WTC11 (cell line): ENCODE data around the gene ANXA5. TPM values are rescaled to one million over a fixed set of nuclear protein-coding genes. Genes with fewer than 3 reads are reported as not detected.

ENCODE experiments used
- ATAC-seq: fragments of 200-7000 bp; cut with Tn5 transposase; 2 replicates; pipeline ENCODE4 v1.10.0; 2021; ENCODE audit warnings: mild to moderate bottlenecking, moderate library complexity
- CTCF ChIA-PET: fragments of 300-600 bp; sonication (Branson Sonifier 250); formaldehyde crosslinking; loops from one replicate; lab custom pipeline; 2021; ENCODE audit warnings: antibody characterized with exemption; lab: Charles Lee
- POLR2A ChIA-PET: fragments of 350-600 bp; sonication (Branson Sonifier 250); formaldehyde crosslinking; loops from one replicate; lab custom pipeline; 2021; ENCODE audit warnings: antibody characterized with exemption; lab: Charles Lee
- DNase-seq: peaks from one replicate; pipeline ENCODE4 v3.0.0; 2021; ENCODE audit warnings: low spot score
- H3K27ac Mint-ChIP-seq: 2 replicates; pipeline ENCODE4 v1.8.0; 2021; ENCODE audit warnings: mixed read lengths
- H3K27me3 Mint-ChIP-seq: 2 replicates; pipeline ENCODE4 v1.8.0; 2021; ENCODE audit warnings: low read depth, mild to moderate bottlenecking, moderate library complexity, mixed read lengths
- H3K36me3 Mint-ChIP-seq: 2 replicates; pipeline ENCODE4 v1.8.0; 2021; ENCODE audit warnings: mixed read lengths
- H3K4me1 Mint-ChIP-seq: 2 replicates; pipeline ENCODE4 v1.8.0; 2022; ENCODE audit warnings: mixed read lengths
- H3K4me3 Mint-ChIP-seq: 2 replicates; pipeline ENCODE4 v1.8.0; 2021; ENCODE audit warnings: mild to moderate bottlenecking, moderate library complexity, mixed read lengths
- H3K9me3 Mint-ChIP-seq: 2 replicates; pipeline ENCODE4 v1.8.0; 2021; ENCODE audit warnings: mixed read lengths
- AR ChIP-seq: fragments of 250-450 bp; sonication (Bioruptor Pico); IDR thresholded peaks from 2 replicates; pipeline ENCODE4 v1.9.0; 2021; ENCODE audit warnings: mild to moderate bottlenecking
- ARID4B ChIP-seq: sonication (generic); formaldehyde crosslinking; IDR thresholded peaks from 2 replicates; pipeline ENCODE4 v1.8.0; 2023; ENCODE audit warnings: missing genetic modification reagents, mild to moderate bottlenecking, borderline replicate concordance
- ATF2 ChIP-seq: sonication (generic); formaldehyde crosslinking; IDR thresholded peaks from 2 replicates; pipeline ENCODE4 v1.8.1; 2022; ENCODE audit warnings: low read depth, missing genetic modification reagents, borderline replicate concordance
- CDX4 ChIP-seq: fragments of 250-450 bp; sonication (Bioruptor Pico); IDR thresholded peaks from 2 replicates; pipeline ENCODE4 v1.9.0; 2021; ENCODE audit warnings: moderate library complexity, mild to moderate bottlenecking, inconsistent platforms, borderline replicate concordance
- CREM ChIP-seq: sonication (generic); formaldehyde crosslinking; IDR thresholded peaks from 2 replicates; pipeline ENCODE4 v1.8.1; 2022; ENCODE audit warnings: mild to moderate bottlenecking, missing genetic modification reagents, moderate library complexity
- E2F4 ChIP-seq: sonication (generic); formaldehyde crosslinking; IDR thresholded peaks from 2 replicates; pipeline ENCODE4 v1.8.1; 2022; ENCODE audit warnings: low read depth, mild to moderate bottlenecking, moderate library complexity, missing genetic modification reagents, borderline replicate concordance
- ERG ChIP-seq: fragments of 250-450 bp; sonication (Bioruptor Pico); IDR thresholded peaks from 2 replicates; pipeline ENCODE4 v1.8.0; 2021; ENCODE audit warnings: mild to moderate bottlenecking
- IRF1 ChIP-seq: sonication (generic); formaldehyde crosslinking; IDR thresholded peaks from 2 replicates; pipeline ENCODE4 v1.8.0; 2023; ENCODE audit warnings: missing genetic modification reagents
- JAZF1 ChIP-seq: fragments of 250-450 bp; sonication (Bioruptor Pico); IDR thresholded peaks from 2 replicates; pipeline ENCODE4 v1.9.0; 2021; ENCODE audit warnings: moderate library complexity, mild to moderate bottlenecking, inconsistent platforms
- KAT7 ChIP-seq: sonication (generic); formaldehyde crosslinking; IDR thresholded peaks from 2 replicates; pipeline ENCODE4 v1.8.1; 2023; ENCODE audit warnings: missing genetic modification reagents, mild to moderate bottlenecking, borderline replicate concordance
- MXD4 ChIP-seq: fragments of 250-450 bp; sonication (Bioruptor Pico); IDR thresholded peaks from 2 replicates; pipeline ENCODE4 v1.8.0; 2021; ENCODE audit warnings: mild to moderate bottlenecking, moderate library complexity, borderline replicate concordance
- NR1H2 ChIP-seq: sonication (generic); formaldehyde crosslinking; IDR thresholded peaks from 2 replicates; pipeline ENCODE4 v1.9.0; 2021; ENCODE audit warnings: mild to moderate bottlenecking, moderate library complexity, missing genetic modification reagents
- PREB ChIP-seq: sonication (generic); formaldehyde crosslinking; IDR thresholded peaks from 2 replicates; pipeline ENCODE4 v1.8.1; 2022; ENCODE audit warnings: mild to moderate bottlenecking, missing genetic modification reagents, moderate library complexity, borderline replicate concordance
- SMAD3 ChIP-seq: sonication (generic); formaldehyde crosslinking; IDR thresholded peaks from 2 replicates; pipeline ENCODE4 v1.8.0; 2022; ENCODE audit warnings: missing genetic modification reagents, mild to moderate bottlenecking, borderline replicate concordance
- SP1 ChIP-seq: sonication (generic); formaldehyde crosslinking; conservative IDR thresholded peaks from 2 replicates; pipeline ENCODE4 v1.8.1; 2022; ENCODE audit warnings: missing genetic modification reagents
- USF1 ChIP-seq: sonication (generic); formaldehyde crosslinking; IDR thresholded peaks from 2 replicates; pipeline ENCODE4 v1.8.0; 2022; ENCODE audit warnings: mild to moderate bottlenecking, missing genetic modification reagents
- total RNA-seq: library from RNA; stranded (reverse); gene quantifications from 3 replicates; pipeline ENCODE4 v1.2.3, GENCODE V29; 2021

Gene ANXA5
- total RNA-seq, 1 experiment from 2014 or later: 186 TPM

GRCh38 chr4:121707344-121707743 is 10.6 kb upstream of the ANXA5 start:
- ATAC-seq (no peak), DNase-seq (no peak)
- H3K27ac Mint-ChIP-seq: no peak overlapping the region
- H3K9me3 Mint-ChIP-seq: peaks cover 3% of the 10 kb centered on the region
- no peaks in the 10 kb centered on the region for H3K36me3 Mint-ChIP-seq
- no peaks in the 10 kb centered on the region; the same call in 1 of the 2 replicates for H3K27me3 Mint-ChIP-seq
- ChIA-PET POLR2A (no interaction called here), CTCF (no interaction called here)
- TF ChIP-seq PREB (CRISPR knock-in tag) (no peak), SMAD3 (CRISPR knock-in tag) (no peak), JAZF1 (CRISPR knock-in tag) (no peak), ARID4B (no peak), CREM (CRISPR knock-in tag) (no peak), USF1 (no peak), E2F4 (CRISPR knock-in tag) (no peak)
- peaks cover 22% of the 10 kb centered on the region for H3K4me1 Mint-ChIP-seq
- no peak overlapping the region for H3K4me3 Mint-ChIP-seq

- ChIA-PET CTCF (no interaction called here), POLR2A (no interaction called here)
- peaks cover 15% of the 10 kb centered on the region for H3K4me1 Mint-ChIP-seq
- no peak overlapping the region for H3K27ac Mint-ChIP-seq
- H3K36me3 Mint-ChIP-seq: peaks cover 3% of the 10 kb centered on the region; the same call in 1 of the 2 replicates
- DNase-seq (no peak), ATAC-seq (no peak)
- H3K4me3 Mint-ChIP-seq: no peak overlapping the region
- peaks cover 10% of the 10 kb centered on the region for H3K9me3 Mint-ChIP-seq
- H3K27me3 Mint-ChIP-seq: no peaks in the 10 kb centered on the region; the same call in 1 of the 2 replicates
- TF ChIP-seq SMAD3 (CRISPR knock-in tag): no peak
- TF ChIP-seq MXD4 (CRISPR knock-in tag): no peak
- TF ChIP-seq NR1H2 (CRISPR knock-in tag): no peak
- TF ChIP-seq KAT7 (CRISPR knock-in tag): no peak
- TF ChIP-seq ERG: no peak
- TF ChIP-seq IRF1 (CRISPR knock-in tag): no peak
- no peak for TF ChIP-seq AR (CRISPR knock-in tag)
- no peak for TF ChIP-seq CDX4
- TF ChIP-seq ATF2 (CRISPR knock-in tag): no peak
- no peak for TF ChIP-seq SP1 (CRISPR knock-in tag)
Observed at GRCh38 chr4:121706595-121707021, 9.8 kb upstream of the ANXA5 start.
